GM12878 (cell line): Measurements from ENCODE around the gene TRPM1. TPM values are rescaled to one million over a fixed set of nuclear protein-coding genes. Genes with fewer than 3 reads are reported as not detected.

Source experiments
- ATAC-seq: fragments of 200-7000 bp; cut with Tn5 transposase; 3 replicates; pipeline ENCODE4 v1.9.1; 2020; ENCODE audit warnings: mild to moderate bottlenecking, moderate library complexity
- BruUV-seq: library from RNA; stranded (reverse); fragments of 400-500 nt; replicated peaks from 2 replicates; lab custom pipeline; 2021; lab: Mats Ljungman, UMichigan
- CTCF ChIA-PET: fragments of 300-600 bp; sonication (Branson Sonifier 250); formaldehyde crosslinking; extraction: SDS; loops from one replicate; lab custom pipeline; 2021; ENCODE audit warnings: inconsistent platforms; lab: Yijun Ruan, JAX
- POLR2A ChIA-PET: fragments of 350-600 bp; formaldehyde crosslinking; extraction: SDS; loops from one replicate; lab custom pipeline; 2021; ENCODE audit warnings: inconsistent platforms; lab: Charles Lee
- RAD21 ChIA-PET: fragments of 300-600 bp; sonication (Branson Sonifier 250); formaldehyde crosslinking; loops from one replicate; lab custom pipeline; 2023; ENCODE audit warnings: antibody characterized with exemption; ENCODE audit not compliant: unreplicated experiment; lab: Charles Lee
- SMC1A ChIA-PET: fragments of 300-600 bp; sonication (Branson Sonifier 250); formaldehyde crosslinking; loops from one replicate; lab custom pipeline; 2023; ENCODE audit not compliant: unreplicated experiment, uncharacterized antibody; lab: Charles Lee
- DNase-seq: peaks from one replicate; pipeline ENCODE4 v3.0.0-alpha.2; 2011; ENCODE audit warnings: low read depth, low spot score
- FAIRE-seq: peaks from 3 replicates; lab custom pipeline; 2011; peaks lifted over from hg19 to GRCh38; lab: Jason Lieb, UNC
- H2AFZ ChIP-seq: 2 replicates; pipeline ENCODE4 v1.6.0; 2011; ENCODE audit warnings: low read depth, low read length, control low read depth; ENCODE audit not compliant: control insufficient read depth
- H3K27ac ChIP-seq: 2 replicates; pipeline ENCODE4 v1.5.1; 2011; ENCODE audit warnings: control low read depth; ENCODE audit not compliant: control insufficient read depth, insufficient read depth
- H3K27me3 ChIP-seq, 2 experiments: replicated peaks in 1 of 2; 2 replicates each; pipeline versions ENCODE4 v1.6.0 to v1.6.1; 2011; ENCODE audit warnings: low read length in 1 of 2; ENCODE audit not compliant: control insufficient read depth in 2 of 2, insufficient read depth in 2 of 2
- H3K36me3 ChIP-seq, 2 experiments: 2 replicates each; pipeline ENCODE4 v1.5.1; 2011; ENCODE audit warnings: low read length in 1 of 2; ENCODE audit not compliant: control insufficient read depth in 2 of 2, insufficient read depth in 2 of 2
- H3K4me1 ChIP-seq: 2 replicates; pipeline ENCODE4 v1.6.1; 2011; ENCODE audit warnings: mild to moderate bottlenecking, low read length, moderate library complexity, mixed read lengths; ENCODE audit not compliant: control insufficient read depth, insufficient read depth
- H3K4me2 ChIP-seq: 2 replicates; pipeline ENCODE4 v1.6.0; 2011; ENCODE audit warnings: control low read depth; ENCODE audit not compliant: control insufficient read depth, insufficient read depth
- H3K4me3 ChIP-seq: fragments of 200-600 bp; sonication (generic); 2 replicates; pipeline ENCODE4 v1.5.1; 2016
- H3K79me2 ChIP-seq: 2 replicates; pipeline ENCODE4 v1.6.0; 2011; ENCODE audit warnings: low read length; ENCODE audit not compliant: control insufficient read depth, insufficient read depth
- H3K9ac ChIP-seq: 2 replicates; pipeline ENCODE4 v1.8.0; 2011; ENCODE audit warnings: low read length, control low read depth, mixed read lengths; ENCODE audit not compliant: control insufficient read depth, insufficient read depth
- H3K9me3 ChIP-seq: replicated peaks from 3 replicates; pipeline ENCODE4 v1.5.1; 2011; ENCODE audit warnings: mild to moderate bottlenecking, low read length; ENCODE audit not compliant: control insufficient read depth, insufficient read depth
- H4K20me1 ChIP-seq: 2 replicates; pipeline ENCODE4 v1.6.0; 2011; ENCODE audit not compliant: control insufficient read depth, insufficient read depth
- BACH1 ChIP-seq: fragments of 450-650 bp; IDR thresholded peaks from 2 replicates; pipeline ENCODE4 v1.6.1; 2017; ENCODE audit warnings: mild to moderate bottlenecking, borderline replicate concordance
- BHLHE40 ChIP-seq, 2 experiments: fragments of 450-650 bp in 1 of 2; IDR thresholded peaks; 2 replicates each; pipeline ENCODE4 v1.6.1; 2011 to 2017; ENCODE audit warnings: low read depth in 2 of 2, borderline replicate concordance in 1 of 2, improper control_type of control experiment in 1 of 2, low read length in 1 of 2, mild to moderate bottlenecking in 1 of 2
- BRCA1 ChIP-seq: IDR thresholded peaks from 2 replicates; pipeline ENCODE4 v1.6.1; 2011; ENCODE audit warnings: low read depth, low read length, improper control_type of control experiment
- CBX3 ChIP-seq: fragments of 200-600 bp; sonication (generic); IDR thresholded peaks from 2 replicates; pipeline ENCODE4 v1.6.1; 2016; ENCODE audit warnings: low read depth, borderline replicate concordance
- KDM1A ChIP-seq: fragments of 200-600 bp; sonication (generic); IDR thresholded peaks from 2 replicates; pipeline ENCODE4 v1.6.1; 2016; ENCODE audit warnings: borderline replicate concordance
- NFYB ChIP-seq: IDR thresholded peaks from 2 replicates; pipeline ENCODE4 v1.6.1; 2011; ENCODE audit warnings: low read depth, mild to moderate bottlenecking, low read length, improper control_type of control experiment, moderate library complexity; ENCODE audit not compliant: insufficient read depth
- ZZZ3 ChIP-seq: IDR thresholded peaks from 2 replicates; pipeline ENCODE4 v1.6.1; 2011; ENCODE audit warnings: low read depth; ENCODE audit not compliant: control insufficient read depth, insufficient read length
- WGBS: methylation state at CpG from one replicate; pipeline ENCODE4 v1.1.6; 2016; ENCODE audit warnings: low lambda C conversion rate; ENCODE audit not compliant: insufficient replicate concordance, insufficient coverage; ENCODE audit errors: missing lambda C conversion rate; 5-methylcytosine and 5-hydroxymethylcytosine counted together
- in situ Hi-C: fragments of 300-500 bp; cut with MboI; formaldehyde crosslinking; loops from 9 replicates; pipeline ENCODE4 v1.14.3; 2018; ENCODE audit warnings: mixed read lengths
- intact Hi-C: fragments of 100-400 bp; cut with micrococcal nuclease; formaldehyde crosslinking; loops from one replicate; pipeline ENCODE4 v1.14.2; 2022; ENCODE audit not compliant: unreplicated experiment
- polyA plus RNA-seq, 11 experiments: library from polyadenylated mRNA; depleted of rRNA in 4 of 11; unstranded in 6 of 11; stranded (reverse) in 5 of 11; fragments of >200 nt; fragmentation: Nextera tagmentation in 4 of 11; fragmentation: Illumina TruSeq in 1 of 11; extraction: Ambion mirVana in 4 of 11; extraction: Trizol in 1 of 11; gene quantifications; 1 replicate in 1 of 11; 2 replicates in 10 of 11; pipeline versions ENCODE4 v1.2.1 to v1.2.3, GENCODE V29; 2011 to 2016; ENCODE audit warnings: inconsistent platforms in 2 of 11, missing spikeins in 2 of 11, low read depth in 1 of 11
- total RNA-seq, 4 experiments: library from RNA; depleted of rRNA in 3 of 4; stranded (reverse); fragments of >200 nt in 3 of 4; fragmentation: Illumina TruSeq in 1 of 4; extraction: Trizol in 1 of 4; gene quantifications; 2 replicates each; pipeline versions ENCODE4 v1.2.1 to v1.2.3, GENCODE V29; 2013 to 2021

Gene TRPM1
- total and polyA plus RNA-seq, 10 of the 15 experiments (the other 5 are each of a cell fraction or from before 2014, with no cell fraction given), result 0.01 to 0.10 (median 0.05) TPM; not detected in 4

DNA sequence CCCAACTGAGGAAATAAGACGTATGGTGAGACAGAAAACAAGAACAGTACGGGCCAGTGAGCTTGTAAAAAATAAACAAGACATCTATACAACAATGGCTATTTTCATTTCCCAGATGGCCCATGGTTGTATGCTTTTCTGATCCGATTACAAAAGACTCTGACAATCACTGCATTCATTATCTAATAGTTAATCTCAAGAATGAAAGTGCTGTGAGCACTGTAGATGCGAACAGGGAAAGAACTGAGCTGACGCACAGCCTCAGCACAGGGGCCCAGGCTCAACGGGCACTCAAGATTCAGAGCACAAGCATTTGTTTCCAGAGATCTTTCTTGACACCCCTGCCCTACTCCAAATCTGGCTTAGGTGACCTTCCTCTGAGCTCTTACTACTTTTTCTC, 117.0 kb downstream of the TRPM1 start:
- peaks cover 0 to 7% of the 10 kb centered on the region in 2 experiments; a peak in 2 of 4 replicates for H3K36me3 ChIP-seq
- H3K27me3 ChIP-seq, result no peaks in the 10 kb centered on the region
- POLR2A ChIA-PET, result interaction anchor here (1.1 kb wide), 1 partner anchor 21 kb away, joined by 3 read pairs; no protein-coding TSS in a partner anchor
- H3K9ac ChIP-seq, result no peak overlapping the region; the same call in 1 of the 2 replicates
- H3K4me2 ChIP-seq, result peak overlapping the region; percentile 66
- H3K4me1 ChIP-seq, result peaks cover 12% of the 10 kb centered on the region
- H2AFZ ChIP-seq, result no peak overlapping the region; the same call in none of the 2 replicates
- in situ Hi-C loops (no loop called here), intact Hi-C loops (loop anchor here (10.0 kb wide), 2 partner anchors 140 to 500 kb away; no protein-coding TSS in a partner anchor)
- RAD21 ChIA-PET, result interaction anchor here (1.2 to 3.0 kb wide), 3 partner anchors 21 to 144 kb away, joined by 3 to 8 read pairs (median 5); no protein-coding TSS in a partner anchor
- H4K20me1 ChIP-seq, result no peaks in the 10 kb centered on the region
- ATAC-seq, result peak; percentile 85
- H3K79me2 ChIP-seq, result no peaks in the 10 kb centered on the region; the same call in none of the 2 replicates
- DNase-seq, result no peak
- no TSS peak for BruUV-seq
- 25% methylated on average over 6 of the region's 6 CpGs for whole genome bisulfite sequencing
- CTCF ChIA-PET, result interaction anchor here (0.9 to 1.6 kb wide), 6 partner anchors 10 to 144 kb away, joined by 3 to 7 read pairs (median 4); no protein-coding TSS in a partner anchor
- no peak for FAIRE-seq
- peak overlapping the region; percentile 20; the same call in 1 of the 2 replicates for H3K27ac ChIP-seq
- SMC1A ChIA-PET, result interaction anchor here (1.1 to 4.4 kb wide), 7 partner anchors 11 to 144 kb away, joined by 3 to 22 read pairs (median 8); no protein-coding TSS in a partner anchor
- H3K4me3 ChIP-seq, result peak overlapping the region; percentile 14; the same call in 1 of the 2 replicates
- no peaks in the 10 kb centered on the region for H3K9me3 ChIP-seq
- no peak for TF ChIP-seq CBX3
- no peak for TF ChIP-seq BHLHE40 (IDR thresholded peaks at IDR 0.05; ENCODE audit: borderline replicate concordance in 1 of 2, low read depth in 2 of 2, low read length in 1 of 2)
- TF ChIP-seq KDM1A, result no peak
- TF ChIP-seq ZZZ3, result no peak
- TF ChIP-seq NFYB, result no peak
- no peak for TF ChIP-seq BACH1
- no peak for TF ChIP-seq BRCA1
